Stimulated activated CD8-positive, alpha-beta memory T cell treated with anti-CD3 and anti-CD28 coated beads, Interleukin-15, amount 100 ng/mL, for 1 hour (primary cell): Measurements from ENCODE around the gene SECTM1.
"Not testable (repeated sequence)": the region's sequence is repeated elsewhere in the genome, so short reads cannot be mapped to it uniquely, and the experiment has no call there.

Experiments
- DNase-seq: peaks from one replicate; pipeline ENCODE4 v3.0.0-alpha.2; 2020; ENCODE audit warnings: low read depth

SECTM1 gene

GRCh38 chr17:82333279-82334171 is at the start of gene SECTM1:
TSS of gene SECTM1 (minus strand) at chr17:82333766. CDS start at chr17:82327240, 6,526 bp downstream.
- no peak for DNase-seq

- no peak for DNase-seq
These were observed 49.3 kb upstream of the SECTM1 start for GRCh38 chr17:82382933-82383255.

- not testable (repeated sequence) for DNase-seq
These were observed 48.8 kb upstream of the SECTM1 start for GRCh38 chr17:82382220-82382932.

- DNase-seq = not testable (repeated sequence)
These were observed 48.1 kb upstream of the SECTM1 start for GRCh38 chr17:82381703-82382009.

- no peak for DNase-seq
These were observed 47.5 kb upstream of the SECTM1 start for GRCh38 chr17:82380860-82381702.

- no peak for DNase-seq
These were observed 45.1 kb upstream of the SECTM1 start for GRCh38 chr17:82378741-82379021.

GRCh38 chr17:82377924-82378740 is 44.6 kb upstream of the SECTM1 start:
- no peak for DNase-seq

- not testable (repeated sequence) for DNase-seq
These were observed 43.7 kb upstream of the SECTM1 start for GRCh38 chr17:82377294-82377693.

- DNase-seq = no peak
These were observed 42.6 kb upstream of the SECTM1 start for GRCh38 chr17:82376042-82376730.

- DNase-seq = no peak
These were observed 41.9 kb upstream of the SECTM1 start for GRCh38 chr17:82375359-82376041.

- no peak for DNase-seq
These were observed 41.2 kb upstream of the SECTM1 start for GRCh38 chr17:82374626-82375331.

GRCh38 chr17:82373731-82374625 is 40.4 kb upstream of the SECTM1 start:
- no peak for DNase-seq

GRCh38 chr17:82373072-82373452 is 39.5 kb upstream of the SECTM1 start:
- DNase-seq = not testable (repeated sequence)

- no peak for DNase-seq
These were observed 38.9 kb upstream of the SECTM1 start for GRCh38 chr17:82372249-82373071.

- DNase-seq = no peak
These were observed 38.0 kb upstream of the SECTM1 start, which contains the start of gene UTS2R for GRCh38 chr17:82371333-82372248. TSS of gene UTS2R (plus strand) at chr17:82371765. CDS start at chr17:82374325, 2,560 bp downstream.

- no peak for DNase-seq
These were observed 37.1 kb upstream of the SECTM1 start for GRCh38 chr17:82370471-82371332.
